NCI-H82 treated with DMSO at 0.1 percent for 48 hours (cell line): ENCODE results near the gene MAPKBP1.
"Not testable (repeated sequence)": the region's sequence is repeated elsewhere in the genome, so short reads cannot be mapped to it uniquely, and the experiment has no call there.

Experiments used
- DNase-seq: peaks from one replicate; lab custom pipeline; 2025; ENCODE audit not compliant: unreplicated experiment; lab: John Stamatoyannopoulos, UW

MAPKBP1 gene, protein sequence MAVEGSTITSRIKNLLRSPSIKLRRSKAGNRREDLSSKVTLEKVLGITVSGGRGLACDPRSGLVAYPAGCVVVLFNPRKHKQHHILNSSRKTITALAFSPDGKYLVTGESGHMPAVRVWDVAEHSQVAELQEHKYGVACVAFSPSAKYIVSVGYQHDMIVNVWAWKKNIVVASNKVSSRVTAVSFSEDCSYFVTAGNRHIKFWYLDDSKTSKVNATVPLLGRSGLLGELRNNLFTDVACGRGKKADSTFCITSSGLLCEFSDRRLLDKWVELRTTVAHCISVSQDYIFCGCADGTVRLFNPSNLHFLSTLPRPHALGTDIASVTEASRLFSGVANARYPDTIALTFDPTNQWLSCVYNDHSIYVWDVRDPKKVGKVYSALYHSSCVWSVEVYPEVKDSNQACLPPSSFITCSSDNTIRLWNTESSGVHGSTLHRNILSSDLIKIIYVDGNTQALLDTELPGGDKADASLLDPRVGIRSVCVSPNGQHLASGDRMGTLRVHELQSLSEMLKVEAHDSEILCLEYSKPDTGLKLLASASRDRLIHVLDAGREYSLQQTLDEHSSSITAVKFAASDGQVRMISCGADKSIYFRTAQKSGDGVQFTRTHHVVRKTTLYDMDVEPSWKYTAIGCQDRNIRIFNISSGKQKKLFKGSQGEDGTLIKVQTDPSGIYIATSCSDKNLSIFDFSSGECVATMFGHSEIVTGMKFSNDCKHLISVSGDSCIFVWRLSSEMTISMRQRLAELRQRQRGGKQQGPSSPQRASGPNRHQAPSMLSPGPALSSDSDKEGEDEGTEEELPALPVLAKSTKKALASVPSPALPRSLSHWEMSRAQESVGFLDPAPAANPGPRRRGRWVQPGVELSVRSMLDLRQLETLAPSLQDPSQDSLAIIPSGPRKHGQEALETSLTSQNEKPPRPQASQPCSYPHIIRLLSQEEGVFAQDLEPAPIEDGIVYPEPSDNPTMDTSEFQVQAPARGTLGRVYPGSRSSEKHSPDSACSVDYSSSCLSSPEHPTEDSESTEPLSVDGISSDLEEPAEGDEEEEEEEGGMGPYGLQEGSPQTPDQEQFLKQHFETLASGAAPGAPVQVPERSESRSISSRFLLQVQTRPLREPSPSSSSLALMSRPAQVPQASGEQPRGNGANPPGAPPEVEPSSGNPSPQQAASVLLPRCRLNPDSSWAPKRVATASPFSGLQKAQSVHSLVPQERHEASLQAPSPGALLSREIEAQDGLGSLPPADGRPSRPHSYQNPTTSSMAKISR (N-terminal part only)

DNA sequence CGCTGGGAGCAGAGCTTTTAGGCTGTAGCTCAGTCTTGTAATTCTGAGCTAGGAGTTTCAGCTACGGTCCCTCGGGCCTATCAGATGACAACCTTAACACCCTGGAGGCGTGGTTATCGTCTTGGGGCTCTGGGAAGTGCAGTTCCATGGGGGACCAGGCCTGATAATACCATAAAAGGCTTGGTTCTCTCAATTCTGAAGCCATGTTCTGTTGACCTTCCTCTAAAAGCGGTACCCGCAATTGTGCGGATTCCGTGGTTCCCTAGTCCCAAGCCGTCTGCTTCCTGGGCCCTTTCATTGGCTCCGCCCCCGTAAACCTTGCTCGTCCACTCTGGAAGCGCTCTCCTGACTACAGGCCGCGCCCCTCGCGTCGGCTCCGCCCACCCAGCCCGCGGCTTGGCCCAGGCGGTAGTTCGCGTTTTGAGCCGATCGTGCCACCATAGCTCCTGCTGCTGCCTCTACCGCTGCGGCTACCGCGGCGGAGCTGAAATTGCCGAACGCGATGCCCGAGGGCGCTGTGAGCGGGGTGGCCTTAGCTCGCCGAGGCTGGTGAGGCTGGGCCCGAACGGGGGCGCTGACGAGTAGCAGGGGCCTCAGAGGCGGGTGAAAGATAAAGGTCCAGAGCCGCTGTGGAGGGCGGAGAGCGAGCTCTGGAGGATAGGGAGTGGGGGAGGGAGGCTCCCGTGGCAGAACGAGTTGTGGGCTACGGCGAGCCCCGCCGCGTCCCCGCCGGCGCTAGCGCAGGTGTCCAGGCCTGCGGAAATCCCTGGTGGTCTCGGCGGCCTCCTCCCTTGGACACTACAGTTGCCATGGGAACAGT, at the start of gene MAPKBP1:
MAPKBP1 (plus strand) TSS at position 423 of the 820 bp plus-strand sequence. CDS start 792 bp downstream, outside the sequence.
- DNase-seq, result peak; percentile 93

DNA sequence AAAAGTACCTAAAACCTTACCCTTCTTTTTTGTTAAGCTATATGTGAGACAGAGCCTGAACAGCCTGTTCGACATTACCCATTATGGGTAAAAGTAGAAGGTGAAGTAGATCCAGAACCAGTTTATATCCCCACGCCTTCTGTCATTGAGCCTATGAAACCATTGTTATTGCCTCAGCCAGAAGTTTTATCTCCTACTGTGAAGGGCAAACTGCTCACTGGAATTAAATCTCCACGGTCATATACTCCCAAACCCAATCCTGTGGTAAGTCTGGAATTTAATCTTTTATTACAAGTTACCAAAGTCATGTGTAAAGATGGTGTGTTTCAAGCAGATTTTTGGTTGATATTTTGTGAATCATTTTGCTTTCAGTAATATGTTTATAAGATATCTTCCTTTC, 47.1 kb upstream of the MAPKBP1 start:
- DNase-seq, result no peak

DNA sequence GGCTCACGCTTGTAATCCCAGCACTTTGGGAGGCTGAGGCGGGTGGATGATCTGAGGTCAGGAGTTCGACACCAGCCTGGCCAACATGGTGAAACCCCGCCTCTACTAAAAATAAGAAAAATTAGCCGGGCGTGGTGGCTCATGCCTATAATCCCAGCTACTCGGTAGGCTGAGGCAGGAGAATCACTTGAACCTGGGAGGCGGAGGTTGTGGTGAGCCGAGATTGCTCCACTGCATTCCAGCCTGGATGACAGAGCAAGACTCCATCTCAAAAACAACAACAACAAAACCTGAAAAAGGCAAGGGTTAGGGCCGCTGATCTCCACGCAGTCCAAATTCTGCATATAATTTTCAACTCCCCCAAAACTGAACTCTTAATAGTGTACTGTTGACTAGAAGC, 46.2 kb upstream of the MAPKBP1 start:
- DNase-seq, result not testable (repeated sequence)

DNA sequence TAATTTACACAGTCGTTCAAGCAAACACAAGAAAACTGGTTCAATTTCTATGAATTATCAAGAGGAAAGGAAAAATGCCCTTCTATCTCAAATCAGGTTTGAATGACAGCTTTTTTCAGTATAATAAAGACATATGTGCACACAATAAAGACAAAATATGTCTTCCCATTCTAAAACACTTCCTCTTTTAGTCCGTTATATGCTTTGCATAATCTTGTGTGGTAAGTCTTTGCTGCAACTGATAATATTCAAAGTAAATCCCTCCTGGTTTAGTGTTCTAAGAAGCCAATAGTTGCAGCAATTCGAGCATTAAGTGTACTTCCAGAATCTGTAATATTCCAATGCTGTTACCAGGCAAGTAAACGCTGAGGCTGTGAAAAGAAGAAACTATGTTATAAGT, 43.7 kb upstream of the MAPKBP1 start:
- no peak for DNase-seq

DNA sequence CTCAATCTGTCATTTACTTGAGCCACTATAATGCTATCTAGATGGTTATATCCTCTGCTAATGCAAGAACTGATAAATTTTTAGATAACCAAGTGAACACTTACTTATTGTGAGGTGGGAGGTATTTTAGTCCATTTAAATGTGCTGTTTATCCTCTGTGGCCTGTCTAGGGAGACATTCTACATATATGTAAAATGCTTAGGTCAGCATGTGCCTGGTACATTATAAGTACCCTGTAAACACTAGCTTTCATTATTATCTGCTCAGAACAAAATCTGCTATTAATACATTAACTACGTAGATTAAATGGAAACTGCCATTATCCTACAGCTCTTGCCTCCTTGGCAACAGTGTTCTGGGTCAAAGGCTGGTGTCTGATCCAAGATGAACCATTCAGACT, 41.8 kb upstream of the MAPKBP1 start:
- no peak for DNase-seq

DNA sequence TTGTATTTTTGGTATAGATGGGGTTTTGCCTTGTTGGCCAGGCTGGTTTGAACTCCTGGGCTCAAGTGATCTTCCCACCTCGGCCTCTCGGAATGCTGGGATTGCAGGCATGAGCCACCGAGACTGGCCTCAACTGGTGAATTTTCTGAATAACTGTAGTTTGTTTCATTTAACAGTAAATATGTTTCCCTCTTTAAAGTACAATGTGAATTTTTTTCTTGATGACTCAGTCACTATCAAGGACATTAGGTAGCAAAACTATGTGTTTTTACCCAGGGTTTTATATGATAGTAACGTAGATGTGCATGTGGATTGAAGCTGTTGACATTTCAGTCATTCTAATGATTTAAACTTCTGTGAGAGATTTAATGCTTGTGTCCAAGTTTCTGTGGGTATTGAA, 40.2 kb upstream of the MAPKBP1 start:
- no peak for DNase-seq

DNA sequence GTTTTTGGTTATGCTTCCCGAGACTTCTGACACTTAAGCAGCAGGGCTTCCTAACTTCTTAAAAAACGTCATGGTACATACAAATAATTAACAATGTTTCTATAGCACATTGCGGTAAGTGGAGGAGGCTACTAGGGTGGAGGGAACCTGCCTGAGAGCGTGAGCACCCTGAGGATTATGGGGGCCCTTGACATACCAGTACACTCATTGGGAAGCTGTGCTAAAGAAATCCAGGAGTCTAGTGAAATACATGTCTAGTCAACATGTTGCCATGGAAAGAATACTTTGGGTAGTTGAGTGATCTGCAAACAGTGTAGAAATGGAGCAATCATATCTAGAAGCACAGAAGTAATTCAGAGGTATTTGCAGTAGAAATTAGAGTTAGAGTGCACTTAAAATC, 39.2 kb upstream of the MAPKBP1 start:
- DNase-seq, result no peak

DNA sequence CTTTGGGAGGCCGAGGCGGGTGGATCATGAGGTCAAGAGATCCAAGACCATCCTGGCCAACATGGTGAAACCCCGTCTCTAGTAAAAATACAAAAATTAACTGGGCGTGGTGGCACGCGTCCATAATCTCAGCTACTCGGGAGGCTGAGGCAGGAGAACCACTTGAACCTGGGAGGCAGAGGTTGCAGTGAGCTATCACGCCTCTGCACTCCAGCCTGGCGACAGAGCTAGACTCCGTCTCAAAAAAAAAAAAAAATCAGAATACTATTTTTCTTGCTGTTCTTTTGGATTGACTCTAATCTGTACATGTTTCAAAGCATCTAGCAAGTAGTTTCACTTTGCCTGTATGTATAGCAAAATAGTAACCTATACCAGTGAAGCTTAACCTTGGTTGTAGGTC, 38.8 kb upstream of the MAPKBP1 start:
- not testable (repeated sequence) for DNase-seq

DNA sequence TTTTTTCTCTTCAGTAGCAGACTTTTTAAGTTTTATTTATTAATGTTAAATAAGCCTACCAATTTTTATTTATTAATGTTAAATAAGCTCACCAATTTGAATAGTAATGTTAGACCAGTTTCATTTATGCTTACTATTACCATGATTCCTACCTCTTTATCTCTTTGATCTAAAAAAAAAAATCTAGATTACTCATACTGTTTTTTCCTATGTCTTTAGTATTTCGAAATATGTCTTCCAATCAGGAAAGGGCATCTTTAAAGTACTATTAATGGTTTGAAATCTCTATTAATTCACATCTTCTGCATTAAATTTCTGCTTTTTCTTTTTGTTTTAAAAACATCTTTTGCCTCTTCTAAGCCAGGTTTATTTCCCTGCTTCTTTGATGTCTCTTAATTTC, 27.5 kb upstream of the MAPKBP1 start:
- no peak for DNase-seq

DNA sequence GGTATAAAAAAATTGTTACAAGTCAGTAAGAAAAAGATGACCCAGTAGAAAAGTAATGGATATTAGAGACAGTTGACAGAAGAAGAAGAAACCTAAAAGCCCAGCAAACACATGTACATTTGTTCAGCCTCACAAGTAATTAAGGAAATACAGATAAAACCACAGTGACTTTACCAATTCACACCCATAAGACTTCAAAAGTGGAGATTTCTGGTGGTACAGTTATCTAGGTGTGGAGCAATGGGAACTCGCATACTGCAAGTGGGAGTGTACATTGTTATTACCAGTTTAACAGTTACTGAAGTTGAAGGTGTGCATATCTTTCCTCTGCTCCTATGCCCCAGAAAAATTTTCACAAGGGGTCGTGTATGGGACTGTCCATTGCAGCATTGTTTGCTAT, 18.1 kb upstream of the MAPKBP1 start:
- no peak for DNase-seq

DNA sequence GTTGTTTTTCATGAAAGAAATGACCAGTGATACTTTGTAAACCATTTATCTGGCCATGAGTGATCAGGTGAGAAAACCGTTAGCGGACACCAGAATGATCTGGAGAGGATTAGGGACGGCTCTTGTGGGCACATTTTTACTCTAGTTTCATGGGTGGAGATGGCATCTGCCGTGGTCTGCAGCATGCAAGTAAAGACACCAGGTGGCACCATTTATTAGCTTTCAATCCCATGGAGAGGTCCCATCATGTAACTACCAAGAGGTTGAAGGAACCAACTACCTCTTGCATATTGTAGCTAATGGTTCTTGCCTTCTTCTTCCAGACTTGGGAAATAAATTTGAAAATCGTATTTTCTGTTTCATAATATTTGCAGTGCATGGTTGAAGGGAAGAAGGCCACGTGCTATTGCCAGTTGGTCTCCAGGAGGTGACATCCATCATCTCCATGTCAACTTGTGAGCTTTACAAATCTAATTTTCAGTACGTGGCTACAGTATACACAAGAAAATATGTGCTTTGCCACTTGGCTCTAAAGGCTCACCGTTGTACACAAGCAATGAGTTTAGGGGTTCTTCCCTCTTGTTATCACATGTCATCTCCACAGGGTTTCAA, 1.5 kb upstream of the MAPKBP1 start:
- peak; percentile 62 for DNase-seq

DNA sequence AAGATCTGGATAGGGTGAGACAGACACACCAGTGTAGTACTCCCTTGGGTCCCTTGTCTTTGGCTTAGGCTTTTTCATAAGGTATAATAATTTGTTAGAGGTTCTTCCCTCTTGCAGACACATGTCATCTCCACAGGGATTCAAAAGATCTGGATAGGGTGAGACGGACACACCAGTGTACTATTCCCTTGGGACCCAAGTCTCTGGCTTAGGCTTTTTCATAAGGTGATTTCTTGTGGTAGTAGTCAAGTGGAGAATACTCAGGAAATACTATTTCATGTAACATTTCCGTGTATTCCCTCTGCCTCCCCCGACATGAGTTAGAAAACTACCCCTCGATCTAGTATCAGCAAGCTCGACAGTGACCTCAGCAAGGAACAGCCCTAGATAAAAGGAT, 954 bp upstream of the MAPKBP1 start:
- no peak for DNase-seq

DNA sequence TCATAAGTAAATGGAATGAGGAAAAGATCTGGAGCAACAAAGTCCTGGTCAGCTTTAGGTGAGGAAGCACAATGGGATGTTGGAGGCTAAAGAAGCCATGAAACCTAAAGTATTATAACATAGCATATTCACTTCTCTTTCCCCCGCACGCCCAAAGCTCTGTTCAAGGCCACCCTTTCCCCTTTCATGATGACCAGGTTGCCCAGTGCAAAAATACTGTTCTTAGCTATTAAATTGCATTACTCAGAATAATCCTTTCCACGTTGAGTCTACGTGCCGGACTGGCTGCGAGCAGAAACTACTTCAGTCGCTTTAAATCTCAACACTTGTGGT, 589 bp upstream of the MAPKBP1 start:
- no peak for DNase-seq

DNA sequence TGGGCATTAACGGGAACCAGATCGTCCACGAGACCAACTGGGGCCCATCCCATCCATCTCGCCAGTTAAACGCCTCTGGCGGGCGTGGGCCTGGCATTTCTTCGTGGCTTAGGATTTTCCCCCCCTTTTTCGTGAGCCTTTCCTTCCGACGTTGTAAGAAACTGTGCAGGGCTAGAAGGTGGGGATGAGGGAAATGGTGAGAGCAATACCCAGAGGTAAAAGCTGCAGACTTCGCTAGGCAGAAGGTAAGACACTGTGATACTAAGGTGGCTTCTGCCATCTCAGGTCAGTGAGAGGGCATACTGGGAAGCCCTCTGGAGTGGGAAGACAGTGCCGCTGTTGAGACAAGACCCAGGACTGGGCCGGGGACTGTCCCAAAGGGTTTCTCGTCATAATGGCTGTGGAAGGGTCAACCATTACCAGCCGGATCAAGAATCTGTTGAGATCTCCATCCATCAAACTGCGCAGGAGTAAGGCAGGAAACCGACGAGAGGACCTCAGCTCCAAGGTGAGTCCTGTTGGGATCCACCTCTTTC, 666 bp downstream of the MAPKBP1 start:
- DNase-seq, result no peak

DNA sequence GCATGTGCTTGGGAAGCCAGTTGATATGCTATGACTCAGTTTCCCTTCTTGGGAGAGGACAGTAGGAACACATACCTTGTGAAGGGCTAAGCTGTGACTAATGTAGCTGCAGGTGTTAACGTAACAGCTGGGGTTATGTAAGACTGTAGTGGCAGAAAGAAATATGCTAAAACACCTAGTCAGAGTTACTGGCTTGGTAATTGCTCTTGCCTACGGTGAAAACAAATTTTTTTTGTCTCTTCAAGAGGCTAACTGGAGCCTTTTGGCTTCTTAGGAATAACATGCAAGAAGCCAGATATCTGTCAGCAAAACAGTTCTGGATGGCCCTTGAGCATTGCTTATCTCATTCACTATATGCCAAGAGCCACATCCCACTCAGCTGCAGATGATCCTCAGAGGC, 1.4 kb downstream of the MAPKBP1 start:
- DNase-seq, result no peak

DNA sequence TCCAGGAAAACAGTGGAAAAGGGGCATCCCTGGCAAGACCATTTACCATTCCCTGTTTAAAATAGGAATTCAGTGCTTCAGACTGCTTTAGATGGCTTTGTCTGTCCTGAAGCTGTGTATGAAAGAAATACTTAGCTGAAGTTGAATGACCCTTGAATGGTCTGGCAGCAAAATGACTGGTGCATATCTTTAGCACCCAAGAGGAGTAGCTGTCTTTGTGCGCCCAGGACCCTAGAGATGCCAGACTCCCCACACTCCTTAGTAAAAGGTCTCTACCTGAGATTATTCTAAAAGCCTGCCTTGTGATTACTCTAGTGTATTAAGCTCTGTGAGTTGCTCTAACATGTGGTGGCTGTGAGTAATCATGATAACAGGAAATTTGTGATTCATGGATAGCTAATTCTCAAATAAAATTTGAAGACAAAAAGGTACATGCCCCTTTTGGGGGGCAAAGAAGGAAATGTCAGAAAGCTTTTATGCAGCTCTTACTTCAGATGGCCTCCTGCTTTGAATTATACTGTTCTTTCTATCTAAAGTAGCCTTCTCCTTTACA, 3.2 kb downstream of the MAPKBP1 start:
- no peak for DNase-seq

DNA sequence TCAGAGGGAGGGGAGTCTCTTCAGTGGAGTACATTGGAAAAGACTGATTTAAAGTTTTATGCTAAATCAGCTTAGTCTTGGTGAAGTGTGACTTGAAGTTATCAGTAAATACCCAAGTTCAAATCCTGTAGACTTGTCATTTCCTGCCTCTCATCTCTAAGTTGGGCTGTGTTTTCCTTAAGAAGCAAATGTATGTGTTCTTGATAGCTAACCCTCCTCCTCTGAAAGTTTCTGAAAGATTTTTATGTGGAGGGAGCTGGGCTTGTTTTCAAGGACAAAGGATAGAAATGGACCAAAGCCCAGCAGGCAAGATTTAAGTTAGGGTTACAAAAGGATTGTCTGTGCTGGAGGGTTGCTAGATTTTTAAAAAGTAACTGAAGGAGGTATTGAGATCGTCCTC, 4.2 kb downstream of the MAPKBP1 start:
- DNase-seq, result no peak

DNA sequence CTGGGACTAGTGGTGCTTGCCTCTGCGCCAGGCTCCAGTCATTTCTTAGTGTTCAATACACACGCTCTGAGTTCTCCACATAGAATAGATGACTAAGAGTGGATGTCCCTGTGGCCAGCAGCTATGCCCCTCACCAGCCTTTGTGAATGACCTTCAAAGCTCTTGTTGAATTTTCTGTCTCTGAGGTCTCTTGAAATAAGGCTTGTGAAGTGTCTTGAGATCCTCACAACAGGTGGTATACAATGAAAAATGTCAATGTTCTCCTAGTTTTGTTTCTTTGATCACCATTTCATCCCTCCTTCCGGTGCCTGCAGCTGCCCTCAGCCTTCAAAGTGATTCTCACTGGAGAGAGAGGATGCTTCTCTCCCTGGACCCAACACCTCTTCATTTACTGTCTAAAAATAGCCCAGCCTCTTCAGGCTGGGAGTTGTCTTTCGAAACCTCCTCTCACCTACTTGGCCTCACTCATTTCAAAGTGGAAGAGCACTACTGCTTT, 5.4 kb downstream of the MAPKBP1 start:
- DNase-seq, result no peak

DNA sequence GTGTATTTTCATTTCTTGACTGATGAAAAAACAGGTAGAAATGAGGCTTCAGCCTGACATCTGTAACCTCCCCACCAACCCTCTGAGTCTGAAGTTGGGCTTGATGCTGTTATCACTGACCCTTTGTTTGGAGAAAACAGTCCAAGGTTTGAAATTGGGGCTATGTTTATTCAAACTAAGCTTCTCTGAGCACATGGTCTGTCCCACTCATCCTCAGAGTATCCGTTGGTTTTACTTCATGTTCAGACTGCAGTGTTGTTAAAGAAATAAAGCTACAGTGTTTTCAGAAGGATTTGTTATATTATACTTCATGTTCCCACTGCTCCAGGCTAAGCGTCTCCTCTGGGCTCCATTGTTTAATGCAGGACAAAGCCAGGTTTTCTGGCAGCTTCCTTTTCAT, 6.0 kb downstream of the MAPKBP1 start:
- no peak for DNase-seq

DNA sequence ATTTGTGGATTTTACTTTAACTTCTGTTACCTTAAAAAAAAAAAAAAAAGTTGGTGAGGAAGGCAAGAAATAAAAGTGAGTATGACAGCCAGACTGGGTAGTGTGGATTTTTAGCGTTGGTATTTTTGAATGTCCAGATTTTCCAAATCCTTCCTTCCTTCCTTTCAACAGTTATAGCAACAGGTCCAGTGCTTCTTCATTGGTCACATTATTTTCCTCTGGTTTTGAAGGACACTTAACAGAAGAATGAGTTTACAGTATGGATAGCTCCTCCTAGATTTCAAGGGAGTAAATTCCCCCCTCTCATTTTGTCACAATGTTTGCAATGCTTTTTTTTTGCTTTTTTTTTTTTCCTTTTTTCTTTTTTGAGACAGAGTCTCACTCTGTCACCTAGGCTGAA, 6.4 kb downstream of the MAPKBP1 start:
- no peak for DNase-seq
